Heart left ventricle (tissue), 13 donors: Measurements from ENCODE around the gene GJC3.

Experiments
- POLR2A ChIP-seq, 2 donors: fragments of 450-650 bp; IDR thresholded peaks; one replicate each; pipeline ENCODE4 v1.6.1; 2017; ENCODE audit warnings: antibody characterized with exemption in 2 of 2, mild to moderate bottlenecking in 2 of 2, moderate library complexity in 2 of 2
- TF ChIP-seq, protein P1 (sequence below), 12 donors: fragments of 200-600 bp; sonication (generic) in 4 of 12; IDR thresholded peaks; one replicate each; pipeline versions ENCODE4 v1.5.0 to v1.8.0; 2018 to 2022; ENCODE audit warnings: antibody characterized with exemption in 12 of 12, mild to moderate bottlenecking in 5 of 12
- donor health status: ischemic (EF 13 %, LVEDD 7.1; RV severe dilation, severe dysfunction).
- donor health status: DM: no; HTN: yes; CAD: no.
- donor health status: DM: no; HTN: no; CAD: no.
- donor health status: ischemic (EF 25% LVEDD 6.9; RV normal size, moderate dysfunction).
- donor health status: ischemic (EF 25% LVEDD 5.7; RV mildly dilated, moderate dysfunction).
- donor health status: ischemic (EF 35%, LVEDD 5.7; RV mildly dilated, moderate dysfunction).
- donor health status: nonischemic (EF 11% LVEDD 7.7; RV severe dilation, severe dysfunction).
- donor health status: DM: yes; HTN: yes; CAD: no.
- donor health status: PGD.
- donor health status: ischemic (EF 29% LVEDD 5.4; RV normal size, mild dysfunction).
- donor health status: nonischemic (EF 23%, LVEDD 6.1; RV moderate dilation, normal function).

DNA sequence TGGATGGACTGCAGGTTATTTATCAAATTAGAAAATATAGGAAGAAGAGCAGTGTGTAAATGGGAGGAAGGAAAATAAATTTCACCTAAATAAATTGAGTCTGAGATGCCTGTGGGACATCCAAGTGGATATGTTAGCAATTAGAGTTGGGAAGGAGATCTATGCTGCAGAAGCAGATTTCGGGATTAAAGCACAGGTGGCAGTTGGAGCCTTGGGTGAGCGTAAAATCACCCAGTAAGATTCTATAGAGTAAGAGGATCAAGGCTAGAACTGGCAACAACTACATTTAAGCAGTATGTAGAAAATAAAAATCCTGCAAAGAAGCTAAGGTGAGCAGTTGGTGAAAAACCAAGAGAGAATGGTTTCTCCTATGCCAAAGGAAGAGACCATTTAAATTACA is 18.4 kb downstream of the GJC3 start:
- TF ChIP-seq, protein P1, sequence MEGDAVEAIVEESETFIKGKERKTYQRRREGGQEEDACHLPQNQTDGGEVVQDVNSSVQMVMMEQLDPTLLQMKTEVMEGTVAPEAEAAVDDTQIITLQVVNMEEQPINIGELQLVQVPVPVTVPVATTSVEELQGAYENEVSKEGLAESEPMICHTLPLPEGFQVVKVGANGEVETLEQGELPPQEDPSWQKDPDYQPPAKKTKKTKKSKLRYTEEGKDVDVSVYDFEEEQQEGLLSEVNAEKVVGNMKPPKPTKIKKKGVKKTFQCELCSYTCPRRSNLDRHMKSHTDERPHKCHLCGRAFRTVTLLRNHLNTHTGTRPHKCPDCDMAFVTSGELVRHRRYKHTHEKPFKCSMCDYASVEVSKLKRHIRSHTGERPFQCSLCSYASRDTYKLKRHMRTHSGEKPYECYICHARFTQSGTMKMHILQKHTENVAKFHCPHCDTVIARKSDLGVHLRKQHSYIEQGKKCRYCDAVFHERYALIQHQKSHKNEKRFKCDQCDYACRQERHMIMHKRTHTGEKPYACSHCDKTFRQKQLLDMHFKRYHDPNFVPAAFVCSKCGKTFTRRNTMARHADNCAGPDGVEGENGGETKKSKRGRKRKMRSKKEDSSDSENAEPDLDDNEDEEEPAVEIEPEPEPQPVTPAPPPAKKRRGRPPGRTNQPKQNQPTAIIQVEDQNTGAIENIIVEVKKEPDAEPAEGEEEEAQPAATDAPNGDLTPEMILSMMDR (IDR thresholded peaks at IDR 0.05) = no peak
- no peak for TF ChIP-seq POLR2A (IDR thresholded peaks at IDR 0.05)
